Non-pigmented ciliary epithelial cell (primary cell): Measurements from ENCODE around the gene FBXO8.
A peak's percentile ranks its signal among the peaks of the same experiment; 100 is the strongest.

Experiments
- DNase-seq: peaks from one replicate; pipeline ENCODE4 v3.0.0-alpha.2; 2010; ENCODE audit warnings: low read depth

FBXO8 gene

DNA sequence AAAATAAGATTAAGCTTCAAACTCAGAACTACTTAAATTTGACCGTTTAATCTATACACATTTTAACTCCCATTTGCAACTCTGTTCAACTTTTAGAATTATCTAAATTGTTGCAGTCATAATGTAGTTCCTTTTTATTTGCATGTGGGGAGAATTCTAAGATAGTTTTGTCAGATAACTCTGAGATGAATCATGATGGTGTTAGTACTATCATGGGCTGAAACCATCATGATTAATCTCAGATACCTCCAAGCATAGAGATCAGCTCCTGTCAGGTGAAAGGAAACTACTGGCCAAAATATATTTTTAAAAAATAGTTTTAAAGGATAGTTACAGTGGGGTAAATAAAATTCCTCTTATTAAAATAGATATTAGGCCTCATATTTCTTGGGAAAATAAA is 39.0 kb downstream of the FBXO8 start:
- no peak for DNase-seq

DNA sequence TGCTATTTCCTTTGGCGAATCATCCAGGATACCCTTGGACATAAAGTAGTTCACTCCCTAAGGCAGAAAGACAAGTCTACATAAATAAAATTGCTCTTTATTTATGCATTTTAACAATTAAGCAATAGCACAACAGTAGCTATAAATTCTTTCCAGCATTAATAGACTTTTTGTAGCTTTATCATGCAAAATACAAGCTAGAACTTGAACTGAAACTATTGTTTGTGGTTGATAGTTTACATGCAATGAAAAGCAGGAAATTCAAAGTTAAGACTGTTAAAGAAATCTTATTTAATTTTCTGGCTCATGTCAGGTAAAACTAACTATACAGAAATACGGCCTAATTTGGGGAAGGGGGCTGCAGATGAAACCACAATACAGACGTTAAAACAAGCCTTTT is 42.3 kb downstream of the FBXO8 start:
- DNase-seq: no peak

DNA sequence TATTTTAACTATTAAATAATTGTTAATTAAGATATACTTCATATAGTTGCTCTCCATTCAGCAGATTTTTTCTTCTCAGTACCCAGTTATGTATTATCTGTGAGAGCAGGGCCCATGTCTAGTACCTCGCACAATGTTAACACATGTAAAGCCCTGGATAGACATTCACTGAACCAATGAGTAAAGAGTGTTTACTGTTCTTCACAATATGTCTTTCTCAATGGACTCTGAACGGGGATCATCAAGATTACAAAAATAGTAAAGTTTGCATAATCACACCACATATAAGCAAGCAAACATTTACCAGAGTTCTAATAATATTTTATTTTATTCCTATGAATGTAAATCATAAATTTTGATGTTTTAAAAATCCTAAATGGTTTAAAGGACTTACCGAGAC is 47.1 kb downstream of the FBXO8 start:
- no peak for DNase-seq

DNA sequence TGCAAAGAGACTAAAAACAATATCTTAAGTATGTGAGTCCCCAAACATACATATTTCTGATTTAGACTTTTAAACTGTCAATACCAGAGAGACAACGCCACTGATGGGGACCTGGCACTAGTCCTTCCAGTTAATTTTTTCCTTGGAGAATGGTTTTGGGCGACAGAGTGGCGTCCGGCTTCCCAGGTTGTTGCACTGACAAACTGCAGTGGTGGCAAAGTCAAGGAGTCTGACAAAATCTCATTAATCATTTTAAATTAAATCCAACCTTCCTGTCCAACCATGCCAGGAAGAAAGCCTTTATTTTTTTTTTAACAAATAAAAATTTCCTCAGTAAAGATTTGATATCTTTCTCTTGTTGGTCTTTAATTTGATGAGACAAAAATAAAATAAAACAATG is 52.8 kb downstream of the FBXO8 start:
- no peak for DNase-seq

DNA sequence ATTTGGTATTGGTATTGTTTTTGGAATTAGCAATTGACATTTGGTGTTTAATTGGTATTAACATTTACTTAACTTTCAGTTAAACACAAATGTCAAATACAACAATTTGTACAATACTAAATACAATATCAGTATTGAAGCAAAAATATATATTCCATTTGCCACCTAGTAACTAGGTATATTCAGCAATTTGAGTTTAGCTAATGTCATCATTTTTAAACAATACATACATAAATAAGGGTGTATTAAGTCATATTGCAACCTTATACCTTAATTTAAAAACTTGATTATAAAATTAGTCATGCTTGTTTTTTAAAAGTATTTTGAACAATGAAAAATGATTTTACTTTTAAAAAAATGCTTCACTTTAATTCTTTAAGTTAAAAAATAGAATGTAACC is 53.3 kb downstream of the FBXO8 start:
- no peak for DNase-seq

DNA sequence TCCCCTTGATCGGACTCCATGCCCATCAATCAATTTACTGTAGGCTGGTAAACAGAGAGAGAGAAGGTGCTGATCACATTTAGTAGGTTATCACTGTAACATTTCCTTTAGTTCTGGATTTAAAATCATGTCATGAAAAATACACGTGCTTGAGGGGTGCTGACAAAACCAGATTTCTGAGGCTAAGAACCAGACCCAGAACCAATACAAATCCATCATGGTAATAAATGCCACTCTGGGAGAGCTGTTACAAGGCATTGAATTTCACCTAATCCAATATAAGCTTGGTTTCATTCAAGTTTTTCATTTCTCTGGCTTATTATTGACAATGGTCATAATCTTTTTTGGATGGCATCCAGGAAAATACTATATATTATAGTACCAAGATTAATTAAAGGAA is 54.5 kb downstream of the FBXO8 start:
- DNase-seq: no peak

DNA sequence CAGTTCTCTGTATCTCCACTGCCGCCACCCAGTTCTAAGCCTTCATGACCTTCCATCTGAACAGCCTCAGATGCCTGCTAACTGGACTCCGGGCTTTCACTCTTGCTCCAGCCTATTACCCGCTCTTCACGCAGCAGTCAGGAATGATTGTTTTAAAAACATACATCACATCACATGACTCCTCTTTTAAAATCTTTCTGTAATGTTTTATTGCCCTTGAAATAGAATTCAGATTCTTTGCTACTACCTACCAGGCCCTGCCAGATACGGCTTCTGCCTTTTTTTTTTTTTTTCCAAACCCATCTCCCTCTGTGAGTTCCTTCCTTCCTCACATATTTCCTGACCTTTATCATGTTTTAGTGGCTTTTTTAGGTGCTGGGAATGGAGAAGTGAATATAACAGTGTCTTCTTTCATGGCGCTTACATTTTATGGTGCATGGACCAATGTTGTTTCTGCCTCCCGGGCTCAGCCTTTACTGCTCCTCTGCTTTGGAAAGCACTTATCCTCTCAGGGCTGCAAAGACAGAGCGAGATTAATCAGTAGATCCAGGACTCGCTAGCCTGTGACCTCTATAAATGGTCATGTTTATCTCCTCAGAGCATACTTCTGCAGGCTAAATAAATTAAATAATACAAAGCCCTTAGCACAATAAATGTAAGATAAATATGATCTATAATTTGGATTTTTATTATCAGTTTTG is 58.0 kb downstream of the FBXO8 start:
- no peak for DNase-seq

DNA sequence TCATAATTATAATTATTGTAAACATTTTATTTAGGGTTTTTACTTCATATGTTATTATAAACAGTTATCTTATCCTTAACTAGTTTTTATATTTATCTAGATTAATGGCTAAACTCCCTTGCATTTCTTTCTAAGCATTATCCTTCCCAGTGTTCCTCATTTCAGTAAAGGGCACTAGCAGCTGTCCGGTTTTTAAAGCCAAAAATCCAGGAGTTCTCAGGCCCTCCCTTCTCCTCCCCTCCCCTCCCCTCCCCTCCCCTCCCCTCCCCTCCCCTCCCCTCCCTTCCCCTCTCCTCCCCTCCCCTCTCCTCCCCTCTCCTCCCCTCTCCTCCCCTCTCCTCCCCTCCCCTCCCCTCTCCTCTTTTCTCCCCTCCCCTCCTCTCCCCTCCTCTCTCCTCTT is 58.9 kb downstream of the FBXO8 start:
- DNase-seq: no peak

DNA sequence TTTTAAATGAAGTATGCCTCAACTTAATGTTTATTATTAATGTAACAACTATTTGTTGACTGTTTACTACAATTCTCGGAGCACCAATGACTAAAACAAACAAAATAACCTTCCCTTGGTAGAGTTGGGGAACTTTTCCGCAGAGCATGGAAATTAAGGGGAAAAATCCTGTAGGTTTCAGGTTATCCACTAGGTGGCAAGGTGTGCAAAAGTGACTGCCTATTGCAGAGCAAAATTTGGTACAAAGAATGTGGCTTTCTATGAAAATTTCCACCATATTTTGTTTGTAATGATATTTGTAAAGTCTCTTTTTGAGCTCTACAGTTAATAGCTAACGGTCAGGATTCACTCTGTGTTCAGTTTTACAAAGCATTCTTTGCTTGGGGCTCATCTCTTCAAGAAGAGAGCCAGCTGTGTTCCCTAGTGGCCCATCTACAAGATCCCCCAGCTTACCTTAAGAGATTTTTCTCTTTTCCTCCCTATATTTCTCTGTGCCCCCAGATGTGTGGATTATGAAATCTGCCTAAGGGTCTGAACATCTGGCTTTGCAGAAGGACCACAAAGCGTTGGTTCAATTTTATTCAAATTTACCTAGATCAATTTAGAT is 61.1 kb downstream of the FBXO8 start:
- DNase-seq: no peak

DNA sequence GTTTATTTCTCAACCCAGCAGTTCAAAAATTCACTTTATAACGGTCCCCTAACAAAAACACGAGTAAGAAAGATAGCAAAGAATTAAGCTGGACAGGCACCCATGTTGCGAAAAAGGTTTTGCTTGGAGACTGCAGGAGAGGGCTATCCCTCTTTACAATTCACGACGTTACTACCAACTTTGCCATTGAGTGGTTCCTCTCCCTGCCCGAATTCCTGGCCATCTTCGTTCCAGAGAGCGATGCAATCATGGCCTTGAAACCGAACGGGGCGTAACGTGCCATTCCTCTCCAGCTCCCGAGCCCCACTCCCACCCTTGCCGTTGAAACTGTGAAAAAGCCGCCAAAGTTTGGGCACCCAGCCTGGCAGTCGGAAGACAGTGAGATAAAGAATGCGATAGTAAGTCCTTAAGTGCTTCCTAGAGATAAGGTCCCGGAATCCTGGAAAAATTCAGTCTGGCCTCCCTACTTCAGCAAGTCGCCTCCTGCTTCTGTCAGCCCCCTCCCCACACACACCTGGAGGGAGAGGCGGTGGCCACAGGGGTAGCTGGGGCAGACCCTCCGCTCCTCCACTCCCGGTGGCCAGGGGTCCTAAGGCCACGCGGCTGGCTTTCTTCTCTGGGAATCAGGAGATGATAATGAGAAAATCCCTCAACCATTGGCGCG is 65.2 kb downstream of the FBXO8 start:
- no peak for DNase-seq

DNA sequence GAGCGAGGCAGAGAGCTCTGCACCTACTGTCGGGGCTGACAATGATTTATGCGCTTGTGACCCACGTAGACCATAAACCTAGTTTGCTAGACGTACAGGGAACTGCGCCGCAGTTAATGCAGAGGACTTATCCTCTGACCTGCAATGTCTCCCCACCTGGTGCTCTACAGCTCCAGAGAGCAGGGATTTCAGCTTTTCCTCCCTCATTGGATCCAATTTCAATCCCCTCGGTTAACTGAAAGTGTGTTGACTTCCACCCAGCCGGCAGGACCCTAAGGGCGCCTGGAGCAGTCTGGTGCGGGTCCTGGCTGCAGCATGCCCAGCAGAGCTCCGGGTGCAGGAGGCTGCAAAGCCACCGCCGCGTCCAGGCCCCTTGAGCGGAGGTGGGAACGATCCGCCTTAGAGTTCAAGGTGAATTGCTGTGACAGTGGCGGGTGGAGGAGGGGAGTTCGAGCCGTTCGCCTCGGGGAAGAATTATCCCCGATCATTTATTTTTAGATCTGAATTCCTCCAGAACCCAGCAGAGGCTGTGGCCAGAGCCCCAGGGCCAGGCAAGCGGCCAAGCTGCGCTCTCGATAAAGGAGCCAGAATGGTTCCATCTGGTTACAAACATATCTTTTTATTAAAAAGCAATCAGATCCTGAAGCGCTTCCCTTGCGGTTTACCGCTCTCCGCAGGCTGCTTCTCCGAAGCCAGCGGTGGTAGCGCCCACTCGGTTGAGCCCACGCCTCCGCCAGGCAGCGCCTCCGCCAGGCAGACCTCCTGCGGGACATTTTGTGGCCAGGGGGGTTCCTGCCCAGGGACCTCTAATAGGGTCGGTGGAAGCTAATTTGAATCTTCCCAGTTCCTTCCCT is 66.0 kb downstream of the FBXO8 start:
- peak; percentile 28 for DNase-seq

DNA sequence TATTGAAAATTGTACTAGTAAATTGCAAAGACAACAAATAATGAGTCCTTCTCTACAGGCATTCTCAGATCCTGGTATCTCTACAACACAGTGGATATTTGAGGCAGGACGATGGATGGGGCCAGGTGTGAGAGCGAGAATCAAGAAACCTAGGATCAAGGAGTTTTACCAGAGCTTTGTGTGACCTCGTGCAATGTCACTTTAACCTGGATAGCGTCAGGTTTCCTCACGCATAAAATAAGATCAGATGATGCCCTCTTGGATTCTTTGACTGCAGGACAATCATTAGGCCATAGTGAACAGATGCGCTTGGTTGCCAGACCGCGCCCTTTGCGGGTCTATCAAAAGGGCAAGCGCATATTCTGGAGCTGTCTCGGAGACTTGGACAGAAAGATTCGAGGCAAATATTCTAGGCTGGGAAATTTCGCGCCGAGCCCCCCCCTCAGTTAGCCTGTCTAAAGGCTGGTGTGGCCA is 66.6 kb downstream of the FBXO8 start:
- DNase-seq: no peak

DNA sequence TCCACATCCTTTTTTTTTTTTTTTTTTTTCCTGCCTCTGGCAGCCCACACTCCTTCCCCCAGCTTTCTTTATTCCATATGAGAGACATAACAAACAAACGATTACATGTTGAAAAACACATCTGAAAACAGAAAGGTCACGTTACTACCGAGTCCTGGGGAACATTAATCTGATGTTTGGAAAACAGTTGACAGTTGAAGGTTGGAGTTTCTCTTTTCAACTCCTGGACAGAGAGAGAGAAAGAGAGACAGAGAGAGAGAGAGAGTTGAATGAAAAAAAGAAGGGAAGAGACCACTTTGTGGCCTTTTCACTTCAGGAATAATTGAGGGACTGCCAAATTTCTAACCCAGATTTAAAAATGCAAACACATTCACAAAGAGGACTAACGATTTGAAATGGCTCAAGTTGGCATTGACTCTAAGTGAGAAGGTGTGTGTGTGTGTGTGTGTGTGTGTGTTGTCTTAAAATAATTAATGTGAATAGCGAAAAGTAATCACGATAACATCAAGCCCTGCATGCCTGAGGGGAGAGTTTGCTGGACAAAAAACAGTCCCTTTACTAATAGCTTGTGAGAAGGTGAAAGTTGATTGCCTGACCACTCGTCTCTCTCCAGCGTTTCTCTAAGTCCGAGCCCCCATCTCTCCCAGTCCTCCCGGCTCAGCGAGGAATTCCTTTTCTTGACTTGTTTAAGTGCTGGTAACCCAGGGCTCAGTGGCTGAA is 67.3 kb downstream of the FBXO8 start:
- DNase-seq: no peak

DNA sequence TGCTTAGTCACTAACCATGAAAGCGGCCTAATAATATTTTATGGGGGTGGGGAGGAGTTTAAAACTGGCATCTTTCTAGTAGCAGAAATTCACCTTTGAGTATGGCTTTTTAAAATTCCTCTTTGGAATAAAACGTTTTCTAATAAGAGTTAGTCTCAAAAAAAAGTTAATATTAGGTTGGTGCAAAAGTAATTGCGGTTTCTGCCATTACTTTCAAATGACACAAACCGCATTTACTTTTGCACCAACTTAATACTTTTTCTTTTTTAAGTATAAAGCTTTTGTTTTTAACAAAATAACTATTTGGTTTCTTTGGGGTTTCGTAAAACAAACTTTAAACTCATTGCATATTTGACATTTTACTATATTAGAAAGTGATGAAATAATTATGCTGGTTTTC is 68.4 kb downstream of the FBXO8 start:
- no peak for DNase-seq

DNA sequence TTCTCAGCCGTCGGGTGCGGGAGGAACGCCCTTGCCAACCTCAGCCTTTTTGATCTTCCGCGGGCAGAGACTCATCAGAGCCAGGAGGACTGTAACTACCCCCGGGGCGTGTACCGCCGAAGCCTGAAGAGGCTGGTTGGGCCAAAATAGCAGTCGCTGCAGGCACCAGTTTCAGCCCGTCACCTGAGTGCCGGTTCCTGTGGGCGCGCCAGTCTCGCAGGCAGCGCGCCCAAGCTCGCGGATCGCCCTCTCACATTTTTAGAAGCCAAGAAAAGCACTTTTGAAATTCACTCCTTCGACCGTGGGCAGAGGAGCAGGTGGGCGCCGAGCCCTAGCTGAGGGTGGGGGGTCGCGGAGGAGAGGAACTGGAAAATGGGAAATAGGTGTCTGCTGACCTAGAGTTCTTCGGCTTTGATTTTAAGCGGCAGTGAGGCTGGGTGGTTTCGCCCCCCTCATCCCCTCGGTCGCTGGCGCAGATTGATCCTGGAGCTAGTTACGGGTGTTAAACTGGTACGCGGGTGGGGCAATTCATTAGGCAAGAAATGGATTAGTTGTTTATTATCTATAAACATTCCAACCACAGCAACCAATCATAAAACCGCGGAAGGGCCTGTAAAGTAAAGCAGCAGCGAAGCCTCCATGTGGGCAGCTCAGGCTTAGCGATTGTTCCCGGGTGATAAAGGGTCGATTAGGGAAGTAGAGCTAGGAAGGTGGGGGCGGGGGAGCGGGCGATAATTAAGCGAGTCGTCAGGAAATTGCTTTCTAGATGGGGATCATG is 69.2 kb downstream of the FBXO8 start:
- DNase-seq: no peak

DNA sequence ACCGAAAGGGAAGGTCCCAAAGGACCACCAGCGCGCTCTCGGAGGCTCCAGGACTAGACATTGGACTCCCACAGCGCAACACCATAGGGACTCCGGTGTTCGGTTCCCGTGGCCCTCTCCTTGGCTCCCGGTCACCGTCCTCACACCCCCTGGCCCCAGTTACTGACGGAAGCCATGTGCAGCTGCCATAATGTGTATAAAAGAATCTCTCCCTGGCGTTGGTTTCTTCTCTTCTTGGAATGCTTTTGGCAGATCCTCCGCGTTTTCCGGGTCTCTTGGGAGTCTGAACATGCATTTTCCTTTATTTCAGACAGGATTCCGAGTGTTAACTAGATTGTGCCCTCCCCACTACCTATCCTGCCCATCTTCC is 69.8 kb downstream of the FBXO8 start:
- DNase-seq: no peak

DNA sequence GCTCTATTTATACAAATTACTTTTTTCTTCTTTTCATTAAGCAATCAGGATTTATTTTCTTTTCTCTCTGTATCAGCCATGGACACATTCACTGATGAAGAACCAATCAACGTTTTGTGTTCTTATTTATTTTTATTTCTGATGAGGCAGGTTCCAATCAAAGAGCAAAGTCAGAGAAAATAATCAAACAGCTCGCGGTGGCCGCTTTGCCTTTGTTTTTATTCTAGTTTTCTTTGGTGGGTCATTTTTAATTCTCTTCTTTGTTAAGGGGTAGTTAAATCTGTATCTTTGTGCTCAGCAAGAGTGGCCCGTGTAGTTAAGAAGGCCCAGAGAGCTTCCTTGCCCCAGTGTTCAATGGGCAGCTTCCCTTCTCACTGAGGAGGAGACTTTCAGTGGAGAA is 71.4 kb downstream of the FBXO8 start:
- no peak for DNase-seq

DNA sequence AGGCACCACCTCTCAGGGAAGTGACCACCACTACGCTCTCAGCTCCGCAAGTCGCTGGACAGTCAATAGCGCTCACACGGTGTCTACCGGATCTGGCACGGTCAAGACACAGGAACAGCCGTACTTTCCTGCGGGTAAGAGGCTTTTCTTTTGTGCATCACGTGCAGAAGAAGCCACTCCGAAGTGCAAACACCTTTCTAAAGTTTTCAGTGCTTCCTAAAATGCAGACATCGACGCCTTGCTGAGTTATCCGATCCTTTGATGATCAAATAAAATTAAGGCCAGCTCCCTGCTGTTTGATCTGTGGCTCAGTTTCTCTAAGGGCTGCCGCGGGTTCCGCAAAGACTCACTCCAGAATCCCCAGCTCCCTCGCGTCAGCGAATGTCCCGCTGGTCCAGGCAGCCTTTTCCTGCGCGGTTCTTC is 71.8 kb downstream of the FBXO8 start:
- no peak for DNase-seq

DNA sequence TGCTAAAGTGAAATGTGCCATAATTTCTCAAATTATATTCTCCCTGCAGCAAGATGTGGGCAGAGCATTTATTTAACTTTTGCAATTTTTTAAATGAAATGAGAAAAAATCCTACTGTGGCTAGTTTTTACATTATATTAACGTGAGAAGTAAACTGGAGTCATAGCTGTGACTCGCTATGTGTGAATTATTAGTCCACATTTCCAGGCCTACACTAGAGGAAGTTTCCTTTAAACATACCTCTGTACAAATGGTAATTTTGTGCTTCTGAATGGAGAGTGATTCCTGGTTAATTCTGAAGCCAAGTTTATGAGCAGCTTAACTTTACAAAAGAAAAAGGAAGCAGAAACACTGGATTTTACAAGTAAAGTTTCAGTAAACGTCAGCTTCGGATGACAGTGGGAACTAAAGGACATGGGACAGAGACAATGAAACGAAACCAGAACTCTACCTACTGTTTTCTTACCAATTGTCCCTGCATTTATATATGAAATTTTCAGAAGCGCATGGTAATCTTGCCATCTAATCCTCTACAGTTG is 72.4 kb downstream of the FBXO8 start:
- DNase-seq: no peak

DNA sequence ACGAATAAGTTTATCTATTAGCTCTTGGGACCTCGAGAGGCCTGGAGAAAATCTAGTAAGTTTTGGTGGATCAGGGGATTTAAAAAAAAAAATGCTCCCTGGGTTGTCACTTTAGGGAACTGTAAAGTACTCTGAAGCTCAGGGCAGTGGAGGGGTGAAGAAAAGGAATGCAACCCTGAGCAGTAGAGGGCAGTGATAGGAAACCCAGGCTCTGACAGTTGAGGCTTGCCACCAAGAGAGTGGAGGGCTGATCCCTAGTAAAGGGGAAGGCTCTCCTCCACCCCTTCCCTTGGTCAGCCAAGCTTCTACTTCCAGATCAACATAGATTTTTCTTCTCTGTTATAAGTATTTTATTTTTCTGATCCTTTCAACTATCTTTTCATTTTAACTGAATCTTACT is 73.1 kb downstream of the FBXO8 start:
- no peak for DNase-seq

DNA sequence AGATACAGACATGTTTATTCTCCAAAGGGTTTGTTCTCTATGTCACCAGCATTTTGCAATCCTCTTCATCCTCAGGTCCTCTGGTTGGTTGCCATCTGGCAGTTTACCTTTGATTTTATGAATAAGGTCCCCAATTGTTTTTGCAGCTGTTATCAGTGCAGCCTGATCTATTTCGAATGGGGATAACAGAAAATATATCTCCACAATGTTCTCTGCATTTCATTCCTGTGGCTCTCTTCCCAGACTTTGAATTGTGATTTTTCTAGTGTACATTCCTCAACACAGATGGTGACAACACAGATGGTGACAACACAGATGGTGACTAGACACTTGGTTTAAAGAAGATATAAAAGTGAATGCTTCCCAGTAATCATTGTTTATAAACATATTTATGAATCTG is 74.1 kb downstream of the FBXO8 start:
- no peak for DNase-seq
